Left hindlimb (tissue), 1 donor: ENCODE results near the gene ARPC4.
A peak's percentile ranks its signal among the peaks of the same experiment; 100 is the strongest.
"Not testable (repeated sequence)": the region's sequence is repeated elsewhere in the genome, so short reads cannot be mapped to it uniquely, and the experiment has no call there.

Experiments used
- DNase-seq: peaks from one replicate; pipeline ENCODE4 v3.0.0-alpha.2; 2018

Gene ARPC4

GRCh38 chr3:9770276-9770812, 22.5 kb upstream of the ARPC4 start:
- peak; percentile 79 for DNase-seq

DNA sequence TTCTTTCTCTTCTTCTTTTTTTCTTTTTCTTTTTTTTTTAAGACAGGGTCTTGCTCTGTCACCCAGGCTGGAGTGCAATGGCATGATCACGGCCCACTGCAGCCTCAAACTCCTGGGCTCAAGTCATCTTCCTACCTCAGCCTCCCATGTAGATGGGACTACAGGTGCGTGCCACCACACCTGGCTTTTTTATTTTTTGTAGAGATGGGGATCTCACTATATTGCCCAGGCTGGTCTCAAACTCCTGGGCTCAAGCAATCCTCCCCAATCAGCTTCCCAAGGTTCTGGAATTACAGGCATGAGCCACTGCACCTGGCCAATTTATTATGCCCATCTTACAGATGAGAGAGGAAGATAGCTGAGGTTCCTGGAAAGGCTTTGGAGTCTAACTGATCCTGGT, 21.9 kb upstream of the ARPC4 start:
- not testable (repeated sequence) for DNase-seq

DNA sequence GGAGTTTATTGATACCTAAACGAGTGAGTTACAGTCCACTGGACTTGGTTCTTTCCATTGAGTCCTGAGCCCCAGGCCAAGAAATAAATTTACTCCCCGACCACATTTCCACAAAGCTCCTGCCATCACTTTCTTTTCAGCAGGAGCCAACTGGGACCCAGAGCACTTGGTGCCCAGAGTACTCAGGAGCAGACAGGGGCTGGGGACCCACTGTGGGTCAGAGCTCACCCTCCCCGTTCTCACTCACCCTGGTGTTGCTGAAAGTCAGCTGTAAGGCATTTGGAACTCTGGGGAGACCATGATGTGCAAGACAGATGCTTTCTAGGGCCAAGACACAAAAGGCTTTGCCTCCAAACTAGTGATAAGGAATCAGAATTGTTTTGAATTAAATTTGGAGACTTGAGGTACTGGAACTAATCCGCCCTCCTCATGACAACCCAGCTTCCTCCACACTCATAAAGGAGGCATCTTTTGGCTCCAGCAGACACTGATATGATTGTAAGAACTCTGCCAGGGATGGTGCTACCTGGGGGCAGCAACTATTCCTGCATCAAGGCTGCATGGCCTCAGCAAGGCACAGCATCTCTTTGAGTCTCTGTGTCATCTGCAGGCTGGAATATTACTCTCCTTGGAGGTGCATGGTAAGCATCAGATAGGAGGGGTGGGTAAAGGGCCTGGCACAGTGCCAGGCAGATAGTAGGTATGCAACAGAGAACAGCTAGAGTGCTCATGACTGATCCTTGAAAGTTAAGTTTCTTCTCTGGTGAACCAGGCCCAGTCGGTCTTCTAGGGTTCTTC, 15.8 kb upstream of the ARPC4 start:
- DNase-seq = no peak

DNA sequence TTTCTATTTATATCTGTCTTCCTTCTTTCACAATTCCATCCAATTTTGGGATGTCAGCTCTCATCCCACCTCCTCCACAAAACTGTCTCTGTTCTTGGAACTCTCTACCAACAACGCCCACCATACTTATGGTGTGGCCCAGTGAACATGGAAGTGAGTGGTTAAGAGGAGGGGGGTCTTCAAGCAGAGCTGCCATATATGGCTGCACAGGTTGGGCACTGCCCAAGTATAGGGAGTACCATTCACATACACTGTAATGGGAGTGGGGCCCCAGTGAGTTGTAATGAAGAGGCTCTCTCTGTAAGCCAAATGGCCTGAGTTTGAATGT, 15.2 kb upstream of the ARPC4 start:
- no peak for DNase-seq

DNA sequence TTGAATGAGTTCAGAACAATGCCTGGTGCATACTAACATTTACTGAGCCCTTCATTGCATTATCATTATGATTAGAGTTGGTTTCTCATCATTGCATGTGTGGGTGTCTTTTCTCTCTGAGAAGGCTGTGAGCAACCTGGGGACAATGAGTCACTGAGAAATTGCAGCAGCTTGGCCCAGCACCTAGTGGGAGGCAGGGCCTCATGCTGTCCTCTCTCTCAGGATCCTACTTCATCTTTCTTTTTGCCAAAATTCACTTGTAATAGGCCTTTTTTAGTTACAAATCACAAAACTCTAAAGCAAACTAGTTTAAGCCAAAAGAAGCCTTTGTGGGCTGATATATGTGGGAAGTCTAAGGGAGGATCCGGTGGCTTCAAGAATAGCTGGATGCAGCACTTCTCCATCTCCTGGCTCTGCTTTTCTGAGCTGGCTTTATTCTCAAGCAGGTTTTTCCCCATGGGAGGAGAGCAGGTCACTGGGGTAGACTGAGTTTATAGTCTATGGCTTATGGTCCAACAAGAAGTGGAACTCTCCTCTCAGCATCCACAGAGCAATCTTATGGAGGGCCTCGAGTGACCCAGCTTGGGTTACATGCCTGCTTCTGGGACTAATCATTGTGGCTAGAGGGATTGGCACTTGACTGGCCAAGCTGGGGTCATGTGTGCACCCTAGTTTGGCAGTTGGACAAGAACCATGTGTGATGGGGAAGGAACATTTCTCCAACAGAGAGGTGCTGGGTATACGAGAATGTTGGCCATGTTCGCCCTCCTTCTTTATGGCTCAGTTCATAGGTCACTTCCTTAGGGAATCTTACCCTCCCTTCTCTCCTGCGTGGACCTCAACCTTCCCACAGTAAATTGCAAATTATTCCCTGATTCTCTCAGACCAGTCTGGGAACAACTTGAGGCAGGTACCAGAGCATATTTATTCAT, 14.5 kb upstream of the ARPC4 start:
- DNase-seq = no peak

DNA sequence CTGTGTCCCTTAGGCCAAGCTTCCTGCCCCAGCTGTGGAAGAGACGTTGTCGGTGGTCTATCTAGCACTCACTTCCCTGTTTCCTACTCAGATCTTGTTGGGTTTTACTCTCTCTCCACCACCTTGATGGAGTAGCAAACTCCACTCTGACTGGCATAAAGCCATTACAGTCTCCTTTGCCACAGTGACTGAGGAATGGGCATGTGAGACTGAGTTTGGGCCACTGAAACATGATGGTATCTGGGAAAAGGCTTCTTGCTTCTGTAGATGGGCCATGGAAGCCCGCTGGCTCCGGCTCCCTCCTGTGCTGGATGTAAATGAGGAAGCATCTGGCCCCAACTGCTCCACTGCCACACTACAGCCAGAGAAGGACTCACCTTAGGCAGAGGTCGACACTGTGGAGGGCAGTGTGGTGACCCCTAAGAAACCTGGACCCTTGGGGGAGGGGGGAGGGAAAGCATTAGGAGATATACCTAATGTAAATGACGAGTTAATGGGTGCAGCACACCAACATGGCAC, 13.7 kb upstream of the ARPC4 start:
- DNase-seq = no peak

- no peak for DNase-seq
Observed at GRCh38 chr3:9779721-9780457, 13.0 kb upstream of the ARPC4 start.

DNA sequence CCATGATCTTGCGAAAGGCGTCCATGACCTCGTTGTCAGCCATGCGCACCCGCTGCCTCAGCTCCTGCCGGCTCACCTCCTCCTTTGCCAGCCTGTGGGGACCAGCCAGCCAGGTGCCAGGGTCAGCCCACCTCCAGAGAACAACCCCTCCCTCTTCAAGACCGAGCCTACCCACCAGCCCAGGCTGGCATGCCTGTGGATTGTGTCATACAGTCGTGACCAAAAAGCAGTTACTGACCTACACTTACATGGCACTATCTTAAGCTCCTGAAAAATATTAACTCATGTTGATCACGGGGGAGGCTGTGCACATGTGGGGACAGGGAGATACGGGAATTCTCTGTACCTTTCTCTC, 12.4 kb upstream of the ARPC4 start:
- DNase-seq = no peak

DNA sequence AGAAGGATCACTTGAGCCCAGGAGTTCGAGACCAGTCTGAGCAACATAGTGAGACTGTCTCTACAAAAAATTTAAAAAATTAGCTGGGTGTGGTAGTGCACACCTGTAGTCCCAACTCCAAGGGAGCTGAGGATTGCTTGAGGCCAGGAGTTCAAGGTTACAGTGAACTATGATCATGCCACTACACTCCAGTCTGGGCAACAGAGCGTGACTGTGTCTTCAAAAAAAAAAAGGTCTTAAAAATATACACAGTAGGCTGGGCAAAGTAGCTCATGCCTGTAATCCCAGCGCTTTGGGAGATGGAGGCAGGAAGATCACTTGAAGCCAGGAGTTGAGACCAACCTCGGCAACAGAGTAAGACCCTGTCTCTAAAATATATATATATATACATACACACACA, 12.0 kb upstream of the ARPC4 start:
- DNase-seq = no peak

DNA sequence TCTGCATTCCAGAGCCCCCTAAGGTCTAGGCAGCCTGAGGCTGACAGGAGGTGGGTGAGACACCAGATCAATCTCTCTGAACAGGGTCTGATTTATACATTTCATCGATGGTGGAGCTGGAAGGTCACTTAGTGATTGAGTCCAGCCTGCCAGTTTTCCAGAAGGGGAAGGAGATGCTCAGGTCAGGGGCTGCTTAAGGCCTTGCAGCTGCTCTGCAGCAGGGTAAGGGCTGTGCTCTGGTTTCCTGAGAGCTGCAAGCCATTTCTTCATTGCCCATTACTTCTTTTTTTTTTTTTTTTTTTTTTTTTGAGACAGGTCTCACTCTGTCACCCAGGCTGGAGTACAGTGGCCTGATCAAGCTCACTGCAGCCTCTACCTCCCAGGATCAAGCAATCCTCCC, 11.3 kb upstream of the ARPC4 start:
- no peak for DNase-seq

DNA sequence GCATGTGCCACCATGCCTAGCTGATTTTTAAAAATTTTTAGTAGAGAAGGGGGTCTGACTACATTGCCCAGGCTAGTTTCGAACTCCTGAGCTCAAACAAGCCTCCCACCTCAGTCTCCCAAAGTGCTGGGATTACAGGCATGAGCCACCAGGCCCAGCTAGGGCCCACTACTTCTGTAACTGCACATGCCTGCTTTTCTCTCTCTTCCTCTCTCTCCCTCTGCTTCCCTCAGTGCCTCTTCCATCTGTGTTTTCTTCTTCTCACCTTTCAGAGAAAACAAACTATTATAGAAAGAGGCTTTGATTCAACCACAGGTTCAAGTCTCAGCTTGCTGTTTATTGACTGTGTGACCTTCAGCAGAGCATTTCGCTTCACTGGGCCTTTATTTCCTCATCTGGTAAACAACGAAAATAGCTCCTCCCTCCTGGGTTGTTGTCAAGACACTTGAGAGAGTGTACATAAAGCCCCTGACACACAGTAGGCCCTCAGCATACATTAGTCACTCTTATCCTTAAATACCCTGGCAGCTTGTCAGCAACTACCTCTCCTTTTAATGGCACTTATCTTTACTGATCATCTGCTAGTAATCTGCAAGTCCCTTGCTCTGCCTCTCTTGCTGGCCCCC, 10.8 kb upstream of the ARPC4 start:
- no peak for DNase-seq

- no peak for DNase-seq
Observed at GRCh38 chr3:9782770-9783169, 10.1 kb upstream of the ARPC4 start.

- no peak for DNase-seq
Observed at GRCh38 chr3:9783954-9784353, 8.9 kb upstream of the ARPC4 start.

DNA sequence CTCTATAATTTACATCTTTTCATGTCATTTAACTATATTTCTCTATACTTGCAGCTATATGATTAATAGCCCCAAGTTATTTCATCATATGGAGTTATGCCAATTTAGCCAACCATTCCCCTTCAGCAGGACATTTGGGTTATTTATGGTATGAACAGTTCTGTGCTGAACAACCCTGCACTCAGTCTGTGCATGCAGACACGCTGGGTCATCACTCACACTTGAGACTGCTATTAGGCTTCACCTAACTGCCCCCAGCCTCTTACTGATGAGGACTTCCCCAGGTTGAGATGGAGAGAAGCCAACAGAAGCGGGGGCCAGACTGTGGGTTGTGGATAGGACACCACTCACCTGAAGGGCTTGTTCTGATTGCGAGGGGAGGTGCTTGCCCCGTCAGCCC, 7.9 kb upstream of the ARPC4 start:
- DNase-seq = no peak

DNA sequence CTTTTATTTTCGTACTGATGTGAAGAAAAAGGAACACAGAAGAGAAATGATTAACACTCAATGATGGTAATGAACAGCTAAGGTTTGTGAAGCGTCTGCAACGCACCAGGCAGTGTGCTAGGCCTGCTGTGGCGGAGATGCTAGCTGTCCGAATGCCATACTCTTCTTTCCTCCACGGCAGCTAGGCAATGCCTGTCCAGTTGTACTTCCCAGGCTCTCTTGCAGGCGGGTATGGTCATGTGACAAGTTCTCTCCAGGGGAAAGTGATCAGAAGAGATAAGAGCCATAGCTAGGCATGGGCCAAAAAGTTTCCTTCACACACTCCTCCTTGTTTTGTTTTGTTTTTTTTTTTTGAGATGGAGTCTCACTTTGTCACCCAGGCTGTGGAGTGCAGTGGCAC, 7.3 kb upstream of the ARPC4 start:
- no peak for DNase-seq

- DNase-seq = no peak
Observed at GRCh38 chr3:9786209-9786739, 6.6 kb upstream of the ARPC4 start.

GRCh38 chr3:9786825-9787669, 5.8 kb upstream of the ARPC4 start:
- no peak for DNase-seq

DNA sequence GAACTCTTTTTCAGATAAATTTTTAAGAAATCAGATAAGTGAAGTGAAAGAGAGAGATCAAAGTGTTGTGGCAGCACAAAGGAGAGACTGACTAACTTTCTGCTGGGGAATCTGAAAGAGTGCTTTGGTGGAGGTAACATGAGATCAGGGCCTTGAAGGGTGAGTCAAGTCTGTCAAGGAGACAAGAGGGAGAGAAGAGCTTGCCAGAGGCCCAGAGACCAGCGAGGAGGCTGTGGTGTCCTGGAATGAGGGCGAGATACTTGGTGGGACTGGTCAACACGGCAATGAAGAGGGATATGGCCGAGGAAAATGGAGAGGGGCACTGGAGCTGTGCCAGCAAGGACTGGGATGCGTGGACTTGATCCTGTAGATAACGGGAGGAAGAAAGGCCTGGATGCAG, 5.2 kb upstream of the ARPC4 start:
- no peak for DNase-seq

GRCh38 chr3:9791127-9791526, 1.8 kb upstream of the ARPC4 start:
- no peak for DNase-seq

- no peak for DNase-seq
Observed at GRCh38 chr3:9791790-9792404, 985 bp upstream of the ARPC4 start.
